K562 (cell line): Measurements from ENCODE around the gene LRRIQ1.

Source experiments
- EP300 ChIP-seq: IDR thresholded peaks from 2 replicates; pipeline ENCODE4 v1.6.1; 2012; ENCODE audit warnings: low read length, improper control_type of control experiment
- EZH2 ChIP-seq: IDR thresholded peaks from 2 replicates; pipeline ENCODE4 v1.6.1; 2012; ENCODE audit warnings: low read depth, mild to moderate bottlenecking, inconsistent platforms, low read length, borderline replicate concordance
- FOXP1 ChIP-seq: sonication (generic); formaldehyde crosslinking; IDR thresholded peaks from 2 replicates; pipeline ENCODE4 v1.8.0; 2022; ENCODE audit warnings: mild to moderate bottlenecking, missing genetic modification reagents
- MAFK ChIP-seq: IDR thresholded peaks from 2 replicates; pipeline ENCODE4 v1.6.1; 2011; ENCODE audit warnings: low read length, improper control_type of control experiment
- ZNF668 ChIP-seq: fragments of 250-450 bp; sonication (Bioruptor Pico); IDR thresholded peaks from 2 replicates; pipeline ENCODE4 v1.8.0; 2022; ENCODE audit warnings: mild to moderate bottlenecking, inconsistent platforms
- TF ChIP-seq, protein P1 (sequence below): sonication (generic); formaldehyde crosslinking; IDR thresholded peaks from 2 replicates; pipeline ENCODE4 v1.8.1; 2022; ENCODE audit warnings: missing genetic modification reagents

- no peak for TF ChIP-seq ZNF668 (CRISPR knock-in tag)
- TF ChIP-seq EZH2 = no peak
- TF ChIP-seq, protein P1, sequence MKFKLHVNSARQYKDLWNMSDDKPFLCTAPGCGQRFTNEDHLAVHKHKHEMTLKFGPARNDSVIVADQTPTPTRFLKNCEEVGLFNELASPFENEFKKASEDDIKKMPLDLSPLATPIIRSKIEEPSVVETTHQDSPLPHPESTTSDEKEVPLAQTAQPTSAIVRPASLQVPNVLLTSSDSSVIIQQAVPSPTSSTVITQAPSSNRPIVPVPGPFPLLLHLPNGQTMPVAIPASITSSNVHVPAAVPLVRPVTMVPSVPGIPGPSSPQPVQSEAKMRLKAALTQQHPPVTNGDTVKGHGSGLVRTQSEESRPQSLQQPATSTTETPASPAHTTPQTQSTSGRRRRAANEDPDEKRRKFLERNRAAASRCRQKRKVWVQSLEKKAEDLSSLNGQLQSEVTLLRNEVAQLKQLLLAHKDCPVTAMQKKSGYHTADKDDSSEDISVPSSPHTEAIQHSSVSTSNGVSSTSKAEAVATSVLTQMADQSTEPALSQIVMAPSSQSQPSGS (CRISPR knock-in tag) = no peak
- no peak for TF ChIP-seq MAFK
- TF ChIP-seq EP300 = no peak
- TF ChIP-seq FOXP1 (CRISPR knock-in tag) = no peak
These were observed 243.5 kb downstream of the LRRIQ1 start for GRCh38 chr12:85279449-85280164.
